ENCODE results near the gene CST5. TPM values are rescaled to one million over a fixed set of nuclear protein-coding genes. Genes with fewer than 3 reads are reported as not detected.

CST5 gene
- total and polyA plus RNA-seq, 9 donors: not detected

DNA sequence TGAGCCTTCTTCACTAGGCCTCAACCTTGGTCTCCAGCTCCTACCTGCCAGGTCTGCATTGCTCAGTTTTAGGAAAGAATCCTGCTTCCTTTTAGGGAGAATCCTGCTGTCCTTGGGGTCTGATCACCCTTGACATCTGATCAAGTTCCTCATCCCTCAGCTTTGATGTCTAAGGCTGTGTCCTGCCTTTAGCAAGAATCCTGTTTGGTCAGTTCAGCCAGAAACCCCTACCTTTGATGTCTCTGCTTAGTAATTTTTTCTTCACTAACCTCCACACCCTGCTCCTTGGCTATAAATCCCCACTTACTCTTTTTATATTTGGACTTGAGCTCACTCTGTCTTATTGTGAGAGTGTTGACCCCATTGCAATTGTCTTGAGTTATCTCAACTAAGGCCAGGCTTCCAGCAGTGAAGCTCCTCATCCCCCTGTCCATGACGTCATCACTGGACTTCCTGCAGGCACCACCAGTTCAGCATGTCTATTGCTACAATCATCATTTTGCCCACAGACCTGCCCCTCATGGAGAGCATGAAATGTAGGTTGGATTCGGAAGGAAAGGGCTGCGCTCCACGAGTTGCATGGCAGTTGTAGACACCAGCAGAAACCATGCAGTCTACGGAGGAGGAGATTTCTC is 4.7 kb upstream of the CST5 start:
- Histone ChIP-seq H3K27ac (no peak overlapping the region), H3K27me3 (no peaks in the 10 kb centered on the region), H3K36me3 (no peaks in the 10 kb centered on the region), H3K4me1 (ENCODE audit: insufficient read depth) (no peaks in the 10 kb centered on the region), H3K4me3 (no peak overlapping the region), H3K9me3 (no peaks in the 10 kb centered on the region)
- intact Hi-C loops (cut with DNase I): no loop called here
- no peak for DNase-seq
- TF ChIP-seq CTCF (IDR thresholded peaks at IDR 0.05): no peak
- TF ChIP-seq POLR2A (IDR thresholded peaks at IDR 0.05): no peak
- no peak for TF ChIP-seq EP300 (IDR thresholded peaks at IDR 0.05)
- 82 to 88% (median 85%) methylated on average over 5 of the region's 5 CpGs for WGBS, 3 donors

DNA sequence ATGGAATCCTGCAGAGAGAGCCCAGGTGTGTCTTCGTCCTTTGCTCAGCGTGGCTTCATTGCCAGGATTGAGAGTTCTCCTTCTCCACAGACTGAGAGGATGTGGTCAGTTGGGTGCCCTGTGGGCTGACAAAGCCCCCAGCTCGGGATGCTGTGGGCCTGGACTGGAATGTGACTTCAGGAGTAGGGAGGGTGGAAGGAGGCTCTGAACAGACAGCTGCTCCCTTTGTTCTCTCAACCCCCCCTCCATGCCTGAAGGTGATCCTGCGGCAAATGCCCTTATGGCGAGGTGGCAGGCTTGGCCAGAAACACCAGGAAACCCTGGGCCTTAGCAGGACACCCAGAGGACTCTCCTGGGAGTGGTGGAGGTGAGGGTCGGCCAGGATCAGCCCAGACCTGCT is 1.8 kb upstream of the CST5 start:
- Histone ChIP-seq H3K4me1 (ENCODE audit: insufficient read depth) (no peaks in the 10 kb centered on the region), H3K36me3 (no peaks in the 10 kb centered on the region), H3K27me3 (no peaks in the 10 kb centered on the region), H3K9me3 (no peaks in the 10 kb centered on the region), H3K4me3 (no peak overlapping the region), H3K27ac (no peak overlapping the region)
- DNase-seq: no peak
- TF ChIP-seq EP300 (IDR thresholded peaks at IDR 0.05): no peak
- no peak for TF ChIP-seq CTCF (IDR thresholded peaks at IDR 0.05)
- TF ChIP-seq POLR2A (IDR thresholded peaks at IDR 0.05): no peak
- WGBS, 3 donors: 53 to 74% (median 61%) methylated on average over 6 of the region's 6 CpGs
- intact Hi-C loops (cut with DNase I): no loop called here

DNA sequence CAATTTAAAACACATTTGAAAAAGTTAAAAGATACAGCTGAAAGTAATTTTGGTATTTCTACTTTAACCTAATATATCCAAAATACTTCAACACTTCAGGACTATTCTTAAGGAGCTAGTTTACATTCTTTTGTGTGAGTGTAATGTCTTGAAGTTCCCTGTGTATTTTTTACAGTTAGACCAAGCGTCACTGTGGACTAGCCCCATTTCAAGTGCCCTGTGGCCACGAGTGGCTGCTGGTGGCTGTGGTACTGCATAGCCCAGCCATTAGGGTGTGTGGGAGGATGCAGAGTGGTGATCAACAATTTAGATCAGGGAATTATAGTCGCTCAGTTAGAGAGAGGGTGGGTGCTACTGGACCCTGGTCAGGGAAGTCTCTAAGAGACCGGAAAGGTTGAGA is 869 bp upstream of the CST5 start:
- no peak for TF ChIP-seq CTCF (IDR thresholded peaks at IDR 0.05)
- TF ChIP-seq POLR2A (IDR thresholded peaks at IDR 0.05): no peak
- no peak for TF ChIP-seq EP300 (IDR thresholded peaks at IDR 0.05)
- Histone ChIP-seq H3K9me3 (no peaks in the 10 kb centered on the region), H3K27ac (no peak overlapping the region), H3K27me3 (no peaks in the 10 kb centered on the region), H3K4me3 (no peak overlapping the region), H3K36me3 (no peaks in the 10 kb centered on the region), H3K4me1 (ENCODE audit: insufficient read depth) (no peaks in the 10 kb centered on the region)
- intact Hi-C loops (cut with DNase I): no loop called here
- 24 to 34% (median 32%) methylated on average over 4 of the region's 4 CpGs for WGBS, 3 donors
- DNase-seq: no peak

GRCh38 chr20:23879811-23880374 is 345 bp upstream of the CST5 start:
- Histone ChIP-seq H3K9me3 (no peaks in the 10 kb centered on the region), H3K27me3 (no peaks in the 10 kb centered on the region), H3K36me3 (no peaks in the 10 kb centered on the region), H3K4me3 (no peak overlapping the region), H3K4me1 (ENCODE audit: insufficient read depth) (no peaks in the 10 kb centered on the region), H3K27ac (no peak overlapping the region)
- TF ChIP-seq POLR2A (IDR thresholded peaks at IDR 0.05) (no peak), CTCF (IDR thresholded peaks at IDR 0.05) (no peak), EP300 (IDR thresholded peaks at IDR 0.05) (no peak)
- no peak for DNase-seq
- intact Hi-C loops (cut with DNase I): no loop called here
- 24 to 30% (median 27%) methylated on average over 8 of the region's 8 CpGs for WGBS, 3 donors

All from ovary (tissue), 9 donors.